NK-92 (cell line): Measurements from ENCODE around the gene POLA2.
"Not testable (repeated sequence)": the region's sequence is repeated elsewhere in the genome, so short reads cannot be mapped to it uniquely, and the experiment has no call there.

Experiments
- DNase-seq: peaks from one replicate; lab custom pipeline; 2025; ENCODE audit not compliant: unreplicated experiment; lab: John Stamatoyannopoulos, UW

Gene POLA2, protein sequence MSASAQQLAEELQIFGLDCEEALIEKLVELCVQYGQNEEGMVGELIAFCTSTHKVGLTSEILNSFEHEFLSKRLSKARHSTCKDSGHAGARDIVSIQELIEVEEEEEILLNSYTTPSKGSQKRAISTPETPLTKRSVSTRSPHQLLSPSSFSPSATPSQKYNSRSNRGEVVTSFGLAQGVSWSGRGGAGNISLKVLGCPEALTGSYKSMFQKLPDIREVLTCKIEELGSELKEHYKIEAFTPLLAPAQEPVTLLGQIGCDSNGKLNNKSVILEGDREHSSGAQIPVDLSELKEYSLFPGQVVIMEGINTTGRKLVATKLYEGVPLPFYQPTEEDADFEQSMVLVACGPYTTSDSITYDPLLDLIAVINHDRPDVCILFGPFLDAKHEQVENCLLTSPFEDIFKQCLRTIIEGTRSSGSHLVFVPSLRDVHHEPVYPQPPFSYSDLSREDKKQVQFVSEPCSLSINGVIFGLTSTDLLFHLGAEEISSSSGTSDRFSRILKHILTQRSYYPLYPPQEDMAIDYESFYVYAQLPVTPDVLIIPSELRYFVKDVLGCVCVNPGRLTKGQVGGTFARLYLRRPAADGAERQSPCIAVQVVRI

GRCh38 chr11:65261591-65262380 lies at the start of gene POLA2:
Gene POLA2 (plus strand): TSS chr11:65261962. CDS start chr11:65262293, 331 bp downstream.
- DNase-seq, result peak; percentile 91

GRCh38 chr11:65212226-65212801 lies 49.4 kb upstream of the POLA2 start:
- DNase-seq, result no peak

GRCh38 chr11:65213322-65214211 lies 48.2 kb upstream of the POLA2 start:
- no peak for DNase-seq

DNA sequence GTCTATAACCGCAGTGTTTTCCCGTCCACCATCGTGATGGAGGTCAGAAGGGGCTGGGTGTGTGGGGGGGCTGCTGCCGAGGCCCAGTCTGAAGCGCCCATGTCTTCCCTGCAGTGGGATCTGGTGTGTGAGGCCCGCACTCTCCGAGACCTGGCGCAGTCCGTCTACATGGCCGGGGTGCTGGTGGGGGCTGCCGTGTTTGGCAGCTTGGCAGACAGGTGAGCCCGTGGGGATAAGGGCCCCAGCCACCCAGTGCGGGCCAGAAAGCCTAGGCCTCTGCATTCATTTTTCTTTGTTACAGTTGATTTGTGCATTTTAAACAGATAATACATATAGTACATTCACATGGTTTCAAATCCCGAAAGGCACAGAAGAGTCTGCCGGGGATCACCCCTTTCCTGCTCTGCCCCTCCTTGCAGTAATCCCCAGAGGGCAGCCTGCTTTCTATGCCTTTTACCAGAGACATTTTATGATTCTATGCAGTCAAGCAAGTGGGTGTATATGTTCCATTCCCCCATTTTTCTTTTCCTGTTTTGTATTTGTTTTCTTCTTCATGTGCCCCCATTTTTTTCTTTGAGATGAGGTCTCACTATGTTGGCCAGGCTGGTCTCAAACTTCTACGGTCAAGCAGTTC lies 47.4 kb upstream of the POLA2 start:
- DNase-seq, result no peak

DNA sequence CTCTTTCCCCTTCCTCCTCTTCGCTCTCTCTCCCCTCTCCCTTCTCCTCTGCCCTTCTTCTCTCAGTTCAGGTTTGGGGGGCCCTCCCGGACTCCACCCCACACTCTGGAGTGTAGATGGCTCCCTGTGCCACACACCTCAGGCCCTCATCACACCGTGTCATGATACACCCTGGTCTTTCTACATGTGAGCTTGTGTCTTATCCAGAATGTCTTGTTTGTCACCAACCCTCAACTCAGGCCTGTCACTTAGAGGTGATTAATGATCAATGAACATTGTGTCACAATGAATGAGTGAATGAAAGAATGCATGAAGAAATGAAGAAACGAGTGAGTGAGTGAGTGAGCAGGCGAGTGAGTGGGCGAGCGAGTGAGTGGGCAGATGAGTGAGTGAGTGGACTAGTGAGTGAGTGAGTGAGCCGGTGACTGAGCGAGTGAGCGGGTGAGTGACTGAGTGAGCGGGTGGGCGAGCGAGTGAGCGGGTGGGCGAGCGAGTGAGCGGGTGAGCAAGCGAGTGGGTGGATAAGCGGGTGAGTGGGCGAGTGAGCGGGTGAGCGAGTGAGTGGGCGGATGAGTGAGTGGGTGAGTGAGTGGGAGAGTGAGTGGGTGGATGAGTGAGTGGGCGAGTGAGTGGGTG lies 46.2 kb upstream of the POLA2 start:
- DNase-seq, result no peak

DNA sequence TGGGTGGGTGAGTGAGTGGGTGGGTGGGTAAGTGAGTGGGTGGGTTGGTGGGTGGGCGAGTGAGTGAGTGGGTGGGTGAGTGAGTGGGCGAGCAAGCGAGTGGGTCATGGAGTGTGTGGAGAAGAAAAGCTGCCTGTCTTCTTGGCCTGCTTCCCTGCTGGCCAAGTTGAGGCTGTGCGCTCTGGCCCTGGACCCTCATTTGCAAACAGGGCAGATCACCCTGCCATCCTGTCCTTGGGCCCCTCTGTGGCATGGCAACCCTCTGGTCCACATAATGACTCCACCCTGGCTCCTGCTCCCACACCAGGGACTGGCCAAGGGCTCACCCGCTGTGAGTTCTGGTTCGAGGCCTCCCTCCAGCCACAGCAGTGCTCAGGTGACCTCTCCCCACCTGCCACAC lies 44.9 kb upstream of the POLA2 start:
- DNase-seq, result no peak

DNA sequence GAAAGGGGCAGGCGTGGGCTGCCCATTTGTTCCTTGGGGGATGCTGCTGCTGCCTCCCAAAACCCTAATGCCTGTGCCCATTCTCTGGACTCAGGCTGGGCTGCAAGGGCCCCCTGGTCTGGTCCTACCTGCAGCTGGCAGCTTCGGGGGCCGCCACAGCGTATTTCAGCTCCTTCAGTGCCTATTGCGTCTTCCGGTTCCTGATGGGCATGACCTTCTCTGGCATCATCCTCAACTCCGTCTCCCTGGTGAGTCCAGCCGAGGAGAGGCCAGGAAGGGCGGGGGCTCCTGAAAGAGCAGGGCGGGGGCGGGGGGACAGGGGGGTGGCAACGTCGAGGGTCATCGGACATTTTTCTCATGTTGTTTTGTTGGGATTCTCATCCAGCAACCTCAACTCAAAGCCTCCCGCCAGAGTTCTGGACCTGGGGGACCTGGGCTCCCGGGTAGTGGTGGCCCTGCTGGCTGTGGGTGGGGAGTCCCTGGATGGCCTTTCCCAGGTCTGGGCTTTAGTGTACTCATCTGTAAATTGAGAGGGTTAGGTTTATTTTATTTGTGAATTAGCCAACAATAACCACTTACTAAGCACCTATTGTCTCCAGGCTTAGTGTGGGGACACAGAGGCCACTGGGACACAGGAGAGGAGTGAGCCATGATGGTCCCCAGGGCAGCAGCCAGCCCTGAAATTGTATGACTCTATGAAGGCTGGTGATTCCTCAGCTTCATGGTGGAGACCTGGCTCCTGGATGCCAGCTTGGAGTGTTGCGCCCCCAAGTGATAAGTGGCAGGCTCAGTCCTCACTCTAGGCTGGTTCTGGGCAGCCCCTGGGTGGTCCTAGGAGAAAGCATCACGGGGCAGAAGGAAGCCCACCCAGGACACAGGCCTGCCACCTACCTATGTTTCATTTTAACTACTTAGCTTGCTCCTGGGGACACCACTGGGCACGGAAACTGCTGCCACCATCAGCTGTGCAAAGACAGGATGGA lies 44.0 kb upstream of the POLA2 start:
- DNase-seq, result no peak

DNA sequence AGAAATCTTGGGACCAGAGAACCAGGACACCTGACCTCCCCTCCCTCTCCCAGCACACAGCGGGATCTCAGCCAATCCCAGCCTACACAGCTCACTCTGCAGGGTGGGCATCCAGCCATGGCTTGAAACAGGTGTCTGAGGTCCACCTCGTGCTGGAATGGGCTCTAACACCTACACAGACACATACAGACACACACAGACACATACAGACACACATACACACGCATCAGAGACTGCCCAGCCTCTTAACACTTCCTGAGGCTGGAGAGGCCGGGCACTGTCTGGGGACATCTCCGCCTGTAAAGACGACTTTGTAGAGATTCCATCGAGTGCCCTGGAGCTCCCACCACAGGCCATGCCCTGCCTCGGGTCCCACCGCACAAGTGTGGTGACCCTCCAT lies 43.3 kb upstream of the POLA2 start:
- DNase-seq, result no peak

DNA sequence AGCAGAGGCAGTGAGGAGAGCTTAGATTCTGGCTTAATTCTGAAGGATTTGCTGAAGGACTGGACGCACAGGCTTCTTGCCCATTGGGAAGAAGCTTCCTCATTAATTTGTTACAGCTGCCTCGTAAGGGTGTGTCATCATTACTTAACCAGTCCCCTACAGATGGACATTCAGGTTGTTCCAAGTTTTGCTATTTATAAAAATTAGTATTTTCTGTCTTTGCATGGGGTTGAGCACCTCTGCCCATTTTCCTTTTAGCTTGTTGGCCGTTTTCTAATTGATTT lies 41.9 kb upstream of the POLA2 start:
- DNase-seq, result no peak

DNA sequence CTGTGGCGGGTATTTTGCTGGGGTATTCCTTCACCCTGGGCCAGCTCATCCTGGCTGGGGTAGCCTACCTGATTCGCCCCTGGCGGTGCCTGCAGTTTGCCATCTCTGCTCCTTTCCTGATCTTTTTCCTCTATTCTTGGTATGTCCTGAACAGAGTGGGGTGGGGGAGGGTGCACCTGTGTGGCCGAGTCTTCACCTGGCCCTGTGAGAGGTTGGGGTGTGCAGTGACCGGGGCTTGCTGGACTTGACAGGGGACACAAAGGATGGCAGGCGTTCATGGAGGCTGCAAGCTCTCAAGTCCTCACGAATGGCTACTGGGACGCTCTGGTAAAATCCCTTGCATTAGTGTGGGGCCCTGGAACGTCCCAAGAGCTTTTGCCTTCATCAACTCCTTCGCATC lies 40.7 kb upstream of the POLA2 start:
- DNase-seq, result no peak

DNA sequence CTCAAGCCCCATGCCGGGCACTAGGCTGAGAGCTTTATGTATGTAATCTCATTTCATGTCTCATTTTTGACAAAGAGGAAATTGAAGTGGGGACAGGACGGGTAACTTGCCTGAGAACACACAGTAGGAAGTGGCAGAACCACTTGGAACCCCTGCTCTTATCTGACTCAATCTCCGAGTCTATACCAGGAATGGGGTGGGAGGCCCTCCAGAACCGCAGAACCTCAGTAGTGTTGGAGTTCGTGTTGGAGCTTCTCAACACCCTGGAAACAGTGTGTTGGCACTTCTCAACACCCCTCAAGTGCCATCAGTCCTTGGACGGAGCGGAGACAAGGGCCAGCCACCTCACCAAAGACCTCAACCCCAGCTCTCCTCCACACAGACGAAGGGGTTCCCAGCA lies 38.8 kb upstream of the POLA2 start:
- DNase-seq, result no peak

GRCh38 chr11:65224930-65225278 lies 36.9 kb upstream of the POLA2 start:
- no peak for DNase-seq

- no peak for DNase-seq
Observed at GRCh38 chr11:65225279-65226102, 36.3 kb upstream of the POLA2 start.

GRCh38 chr11:65226103-65226442 lies 35.7 kb upstream of the POLA2 start:
- no peak for DNase-seq

GRCh38 chr11:65227879-65228278 lies 33.9 kb upstream of the POLA2 start:
- no peak for DNase-seq

DNA sequence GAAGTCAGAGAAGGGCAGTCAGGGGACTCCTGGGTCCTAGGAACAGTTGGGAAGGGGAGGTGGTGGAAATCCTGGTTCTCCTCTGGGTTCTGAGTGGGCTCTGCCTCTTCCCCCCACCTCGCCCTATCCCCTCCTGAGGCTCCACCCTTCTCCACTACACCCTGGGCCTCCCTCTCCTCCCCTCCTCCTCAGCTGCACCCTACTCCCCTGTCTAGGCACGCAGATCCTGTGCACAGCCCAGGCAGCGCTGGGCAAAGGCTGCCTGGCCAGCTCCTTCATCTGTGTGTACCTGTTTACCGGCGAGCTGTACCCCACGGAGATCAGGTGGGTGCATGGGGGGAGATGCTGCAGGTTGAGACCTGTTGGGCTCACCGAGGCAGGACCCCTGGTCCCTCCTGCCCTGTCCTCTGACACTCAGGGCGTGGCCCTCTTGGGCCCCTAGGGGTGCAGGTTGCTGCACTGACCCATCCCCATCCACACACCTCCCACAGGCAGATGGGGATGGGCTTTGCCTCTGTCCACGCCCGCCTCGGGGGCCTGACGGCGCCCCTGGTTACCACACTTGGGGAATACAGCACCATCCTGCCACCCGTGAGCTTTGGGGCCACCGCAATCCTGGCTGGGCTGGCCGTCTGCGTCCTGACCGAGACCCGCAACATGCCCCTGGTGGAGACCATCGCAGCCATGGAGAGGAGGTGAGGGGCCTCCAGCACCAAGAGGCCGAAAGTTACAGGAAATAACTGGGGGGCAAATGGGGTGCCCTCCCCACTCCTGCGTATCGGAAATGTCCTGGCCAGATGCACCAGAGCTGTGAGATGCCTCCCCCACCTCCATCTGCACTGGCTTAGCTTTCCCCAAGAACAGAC lies 25.3 kb upstream of the POLA2 start:
- DNase-seq, result no peak

- not testable (repeated sequence) for DNase-seq
Observed at GRCh38 chr11:65238302-65238701, 23.5 kb upstream of the POLA2 start.
